GM19099 (cell line): ENCODE data around the gene GULP1.

Experiments used
- POLR2A ChIP-seq: IDR thresholded peaks from 3 replicates; pipeline ENCODE4 v1.6.1; 2011; ENCODE audit warnings: low read depth; ENCODE audit not compliant: insufficient read length; ENCODE audit errors: extremely low read depth

The GULP1 gene

GRCh38 chr2:188623995-188624643 lies 332.4 kb downstream of the GULP1 start:
- no peak for TF ChIP-seq POLR2A

DNA sequence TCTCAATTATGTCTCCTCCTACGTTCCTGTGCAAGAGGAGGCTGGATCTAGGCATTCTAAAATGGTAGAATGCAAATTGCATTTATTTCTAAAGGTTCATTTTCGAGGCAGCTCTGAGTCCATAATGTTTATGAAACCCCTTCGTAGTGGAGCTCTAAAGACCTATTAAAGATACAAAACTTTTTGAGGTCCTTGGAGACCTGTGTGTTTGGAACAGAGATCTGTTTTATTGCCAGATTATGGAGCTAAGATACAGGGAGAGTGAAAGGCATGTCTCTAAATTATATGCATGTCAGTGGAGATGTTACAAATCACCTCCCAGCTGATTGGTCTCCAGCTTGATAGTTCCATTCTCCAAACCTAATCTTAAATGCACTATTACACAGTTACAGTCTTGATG lies 335.8 kb downstream of the GULP1 start:
- no peak for TF ChIP-seq POLR2A

- TF ChIP-seq POLR2A, result no peak
Observed at GRCh38 chr2:188628989-188629752, 337.5 kb downstream of the GULP1 start.

GRCh38 chr2:188629753-188630527 lies 338.3 kb downstream of the GULP1 start:
- no peak for TF ChIP-seq POLR2A

GRCh38 chr2:188631037-188631809 lies 339.5 kb downstream of the GULP1 start:
- no peak for TF ChIP-seq POLR2A

GRCh38 chr2:188634656-188635055 lies 343.0 kb downstream of the GULP1 start:
- TF ChIP-seq POLR2A, result no peak
